GM13976 (cell line): ENCODE measurements around the gene SLC35G3.
"Not testable (repeated sequence)": the region's sequence is repeated elsewhere in the genome, so short reads cannot be mapped to it uniquely, and the experiment has no call there.

Experiments used
- DNase-seq: peaks from one replicate; pipeline ENCODE4 v3.0.0; 2012; ENCODE audit warnings: low spot score
- in situ Hi-C: fragments of 300-500 bp; cut with MboI; formaldehyde crosslinking; loops from one replicate; pipeline ENCODE4 v1.12.0; 2022; ENCODE audit warnings: low sequenced_read_pairs, mixed read lengths, inconsistent platforms; ENCODE audit not compliant: unreplicated experiment
- TF ChIP-seq, protein P1 (sequence below): IDR thresholded peaks from 2 replicates; pipeline ENCODE4 v1.5.1; 2012; ENCODE audit warnings: borderline replicate concordance, mild to moderate bottlenecking; ENCODE audit not compliant: insufficient read depth; ENCODE audit errors: extremely low read depth, missing control alignments, control extremely low read depth

The SLC35G3 gene

DNA sequence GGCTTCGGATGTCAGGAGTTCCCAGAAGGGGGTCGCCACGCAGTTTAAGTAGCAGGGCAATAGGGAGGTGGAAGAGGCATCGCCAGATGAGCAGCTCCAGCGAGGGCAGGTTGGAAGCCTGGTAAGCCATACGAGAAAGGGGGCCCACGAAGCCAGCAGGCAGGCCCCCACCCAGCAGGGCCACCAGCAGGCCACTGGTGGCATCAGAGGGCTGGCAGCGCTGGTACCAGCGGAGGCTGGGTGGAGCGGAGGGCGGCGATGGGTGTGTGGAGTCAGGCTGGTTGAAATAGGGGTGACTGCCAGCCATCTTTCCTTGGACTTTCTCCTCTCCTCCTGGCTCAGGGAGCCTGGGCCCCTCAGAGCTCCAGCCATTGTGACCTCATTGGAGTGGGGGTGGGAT lies at the start of gene SLC35G3:
Gene SLC35G3 (minus strand): TSS at position 393 of the 400 bp plus-strand sequence. CDS start 86 bp downstream, at position 307.
- DNase-seq, in situ Hi-C loops: not testable (repeated sequence)

DNA sequence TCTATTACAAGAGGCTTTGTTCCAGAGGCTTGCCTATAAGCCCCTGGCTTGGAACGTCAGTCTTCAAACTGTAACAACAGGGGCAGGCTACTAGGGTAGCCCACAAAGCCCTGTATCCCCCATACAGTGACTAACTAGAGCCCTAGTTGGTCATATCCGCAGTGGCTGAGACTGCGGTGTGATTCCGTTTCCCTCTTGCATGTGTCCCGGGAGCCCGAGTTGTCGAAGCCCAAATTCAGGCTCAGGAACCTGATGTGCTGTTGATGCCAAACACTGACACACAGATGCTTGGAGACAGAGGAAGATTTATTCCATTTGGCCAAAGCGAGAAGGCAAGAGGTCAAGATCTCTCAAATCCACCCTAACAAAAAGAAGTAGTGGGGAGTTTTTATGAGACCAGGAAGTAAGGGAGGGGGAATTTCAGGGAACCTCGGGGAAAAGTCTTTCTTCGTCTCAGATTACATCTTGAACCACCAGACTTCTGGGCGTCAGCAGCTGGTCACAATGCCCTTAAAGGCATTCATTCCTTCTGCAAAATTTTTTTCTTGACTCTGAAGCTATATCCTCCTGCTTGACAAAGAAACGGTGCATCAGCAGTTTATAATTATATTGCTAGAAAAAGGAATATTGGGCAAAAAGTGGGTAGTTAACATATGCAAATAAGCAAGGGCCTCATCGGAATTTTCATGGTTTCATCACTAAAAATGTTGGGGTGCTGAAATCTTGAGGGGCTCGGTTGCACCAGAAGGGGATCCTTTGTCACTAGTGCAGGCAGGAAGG lies 49.6 kb upstream of the SLC35G3 start:
- peak; percentile 45 for DNase-seq
- in situ Hi-C loops, result no loop called here
- TF ChIP-seq, protein P1, sequence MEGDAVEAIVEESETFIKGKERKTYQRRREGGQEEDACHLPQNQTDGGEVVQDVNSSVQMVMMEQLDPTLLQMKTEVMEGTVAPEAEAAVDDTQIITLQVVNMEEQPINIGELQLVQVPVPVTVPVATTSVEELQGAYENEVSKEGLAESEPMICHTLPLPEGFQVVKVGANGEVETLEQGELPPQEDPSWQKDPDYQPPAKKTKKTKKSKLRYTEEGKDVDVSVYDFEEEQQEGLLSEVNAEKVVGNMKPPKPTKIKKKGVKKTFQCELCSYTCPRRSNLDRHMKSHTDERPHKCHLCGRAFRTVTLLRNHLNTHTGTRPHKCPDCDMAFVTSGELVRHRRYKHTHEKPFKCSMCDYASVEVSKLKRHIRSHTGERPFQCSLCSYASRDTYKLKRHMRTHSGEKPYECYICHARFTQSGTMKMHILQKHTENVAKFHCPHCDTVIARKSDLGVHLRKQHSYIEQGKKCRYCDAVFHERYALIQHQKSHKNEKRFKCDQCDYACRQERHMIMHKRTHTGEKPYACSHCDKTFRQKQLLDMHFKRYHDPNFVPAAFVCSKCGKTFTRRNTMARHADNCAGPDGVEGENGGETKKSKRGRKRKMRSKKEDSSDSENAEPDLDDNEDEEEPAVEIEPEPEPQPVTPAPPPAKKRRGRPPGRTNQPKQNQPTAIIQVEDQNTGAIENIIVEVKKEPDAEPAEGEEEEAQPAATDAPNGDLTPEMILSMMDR, result no peak

DNA sequence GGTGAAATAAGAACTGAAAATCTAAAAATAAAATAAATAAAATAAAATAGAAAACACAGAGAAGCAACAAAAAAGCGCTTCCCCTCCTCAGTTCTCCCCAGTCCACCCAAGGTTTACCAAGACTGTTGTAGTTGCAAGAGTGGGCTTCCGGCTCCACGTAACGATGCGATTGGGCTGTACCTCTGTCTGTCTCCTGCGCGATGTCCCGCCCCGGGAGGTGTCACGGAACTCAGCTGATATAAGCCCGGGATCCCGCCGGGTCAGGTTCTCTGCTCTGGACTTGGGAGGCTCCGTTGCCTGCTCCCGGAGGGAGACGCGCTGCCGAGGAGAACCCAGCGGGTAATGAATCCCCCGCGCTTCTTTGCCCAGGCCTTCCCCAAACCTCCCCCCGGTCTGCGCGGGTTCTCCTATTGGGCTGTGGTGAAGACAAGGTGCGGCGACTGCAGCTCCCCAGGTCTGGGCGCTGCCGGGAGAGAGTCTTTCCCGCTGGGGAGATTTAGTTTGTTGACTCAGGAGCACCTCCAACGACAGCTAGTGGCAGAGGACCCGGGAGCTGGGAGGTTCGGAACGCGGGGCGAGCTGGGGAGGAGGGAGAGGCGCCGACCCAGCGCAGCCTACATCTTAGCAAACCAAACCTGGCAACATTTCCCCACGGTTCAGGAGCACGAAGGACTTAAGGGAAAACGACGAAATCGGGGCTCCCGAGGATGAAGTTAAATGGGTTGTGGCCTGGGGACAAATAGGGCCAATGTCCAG lies 48.8 kb upstream of the SLC35G3 start, which contains the start of gene SLFN5:
Gene SLFN5 (plus strand): TSS at position 268 of the 756 bp plus-strand sequence. CDS start 15,619 bp downstream, outside the sequence.
- TF ChIP-seq, protein P1, result no peak
- in situ Hi-C loops, result no loop called here
- DNase-seq, result peak; percentile 97

DNA sequence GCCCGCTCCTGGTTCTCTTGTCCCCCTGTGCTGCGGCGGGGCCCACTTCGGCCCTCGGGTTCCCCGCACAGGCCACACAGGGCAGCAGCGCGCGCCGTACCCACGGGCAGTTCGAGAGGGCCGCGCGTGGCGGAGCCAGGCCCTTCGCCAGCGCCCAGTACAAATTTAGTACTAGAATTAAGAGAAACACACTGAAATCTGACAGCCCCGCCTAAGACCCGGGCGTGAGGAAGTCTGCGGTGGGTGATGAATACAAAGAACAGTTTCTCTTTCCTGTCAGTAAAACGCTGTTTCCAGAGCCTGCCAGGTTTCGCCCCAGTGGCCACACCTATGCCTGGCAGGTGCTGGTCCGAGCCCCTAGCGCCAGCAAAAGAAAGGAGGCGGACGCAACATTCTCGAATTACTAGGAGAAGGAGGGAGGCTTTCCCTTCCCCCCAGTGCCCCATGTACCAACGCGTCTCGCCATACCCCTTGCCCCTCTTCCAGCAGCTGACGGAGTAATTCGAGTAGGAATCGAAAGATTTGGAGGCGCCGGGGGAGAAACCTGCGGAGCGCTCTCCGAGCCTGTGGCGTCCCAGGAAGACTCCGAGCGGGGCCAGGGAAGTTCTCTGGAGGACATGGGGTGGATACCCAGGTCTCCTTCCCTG lies 48.1 kb upstream of the SLC35G3 start:
- TF ChIP-seq, protein P1, result peak; percentile 27
- in situ Hi-C loops, result no loop called here
- DNase-seq, result peak; percentile 86

DNA sequence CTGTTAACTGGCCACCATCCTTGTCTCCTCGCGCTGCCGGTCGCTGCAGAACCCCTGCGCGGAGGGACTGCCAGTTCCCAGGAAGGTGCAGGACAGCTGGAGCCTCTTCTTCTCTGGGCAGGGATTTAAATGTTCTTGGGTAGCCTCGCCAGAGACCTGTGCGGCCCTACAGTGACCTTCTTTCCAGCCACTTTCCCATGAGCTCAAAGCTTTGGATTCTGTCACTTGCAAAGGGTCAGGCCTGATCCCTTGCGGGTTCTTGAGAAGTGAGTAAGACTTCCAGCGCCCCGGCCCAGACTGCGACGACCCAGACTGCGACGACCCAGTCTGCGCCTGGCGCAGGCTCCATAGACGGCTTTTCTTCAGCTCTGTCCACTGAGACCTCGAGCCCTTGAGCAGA lies 47.3 kb upstream of the SLC35G3 start:
- no peak for DNase-seq
- TF ChIP-seq, protein P1, result no peak
- in situ Hi-C loops, result no loop called here

DNA sequence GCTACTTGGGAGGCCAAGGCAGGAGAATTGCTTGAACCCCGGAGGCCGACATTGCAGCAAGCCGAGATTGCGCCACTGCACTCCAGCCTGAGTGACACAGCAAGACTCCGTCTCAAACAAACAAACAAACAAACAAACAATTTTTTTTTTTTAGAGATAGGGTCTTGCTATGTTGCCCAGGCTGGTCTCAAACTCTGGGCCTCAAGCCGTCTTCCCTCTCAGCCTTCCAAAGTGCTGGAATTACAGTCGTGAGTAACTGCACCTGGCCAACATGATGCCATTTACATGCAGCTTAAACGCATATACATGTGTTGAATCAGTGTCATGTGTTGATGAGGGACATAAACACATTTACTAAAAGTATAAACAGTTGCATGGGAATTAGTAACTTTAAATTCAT lies 46.7 kb upstream of the SLC35G3 start:
- TF ChIP-seq, protein P1, result no peak
- in situ Hi-C loops, result no loop called here
- no peak for DNase-seq
